GM12878 (cell line): ENCODE results near the gene SIVA1.

Source experiments
- CBFB ChIP-seq: IDR thresholded peaks from 2 replicates; pipeline ENCODE4 v1.6.1; 2016; ENCODE audit warnings: antibody characterized with exemption, low read depth
- EGR1 ChIP-seq, 2 experiments: IDR thresholded peaks; 1 replicate in 1 of 2; 2 replicates in 1 of 2; pipeline ENCODE4 v1.6.1; 2011 to 2012; ENCODE audit warnings: low read depth in 2 of 2, low read length in 2 of 2, borderline replicate concordance in 1 of 2, mild to moderate bottlenecking in 1 of 2, moderate library complexity in 1 of 2
- KDM1A ChIP-seq: fragments of 200-600 bp; sonication (generic); IDR thresholded peaks from 2 replicates; pipeline ENCODE4 v1.6.1; 2016; ENCODE audit warnings: borderline replicate concordance
- SIN3A ChIP-seq: IDR thresholded peaks from 2 replicates; pipeline ENCODE4 v1.6.1; 2012; ENCODE audit warnings: low read depth, low read length, improper control_type of control experiment
- ZNF384 ChIP-seq: IDR thresholded peaks from 2 replicates; pipeline ENCODE4 v1.6.1; 2012; ENCODE audit warnings: low read depth, mild to moderate bottlenecking, low read length, improper control_type of control experiment, borderline replicate concordance
- TF ChIP-seq, protein P1 (sequence below), 3 experiments: IDR thresholded peaks in 2 of 3; conservative IDR thresholded peaks in 1 of 3; 2 replicates each; pipeline ENCODE4 v1.5.1; 2011; ENCODE audit warnings: low read depth in 3 of 3, low read length in 3 of 3, mild to moderate bottlenecking in 3 of 3, control low read depth in 2 of 3, moderate library complexity in 2 of 3, inconsistent platforms in 1 of 3, mixed read lengths in 1 of 3; ENCODE audit not compliant: control insufficient read depth in 2 of 3, insufficient read depth in 1 of 3; ENCODE audit errors: extremely low read depth in 1 of 3

GRCh38 chr14:104717137-104717536 lies 35.8 kb upstream of the SIVA1 start:
- TF ChIP-seq CBFB (no peak), EGR1 (IDR thresholded peaks at IDR 0.05; ENCODE audit: borderline replicate concordance in 1 of 2, low read depth in 2 of 2, low read length in 2 of 2) (no peak), ZNF384 (no peak), KDM1A (no peak), SIN3A (no peak)
- TF ChIP-seq, protein P1, sequence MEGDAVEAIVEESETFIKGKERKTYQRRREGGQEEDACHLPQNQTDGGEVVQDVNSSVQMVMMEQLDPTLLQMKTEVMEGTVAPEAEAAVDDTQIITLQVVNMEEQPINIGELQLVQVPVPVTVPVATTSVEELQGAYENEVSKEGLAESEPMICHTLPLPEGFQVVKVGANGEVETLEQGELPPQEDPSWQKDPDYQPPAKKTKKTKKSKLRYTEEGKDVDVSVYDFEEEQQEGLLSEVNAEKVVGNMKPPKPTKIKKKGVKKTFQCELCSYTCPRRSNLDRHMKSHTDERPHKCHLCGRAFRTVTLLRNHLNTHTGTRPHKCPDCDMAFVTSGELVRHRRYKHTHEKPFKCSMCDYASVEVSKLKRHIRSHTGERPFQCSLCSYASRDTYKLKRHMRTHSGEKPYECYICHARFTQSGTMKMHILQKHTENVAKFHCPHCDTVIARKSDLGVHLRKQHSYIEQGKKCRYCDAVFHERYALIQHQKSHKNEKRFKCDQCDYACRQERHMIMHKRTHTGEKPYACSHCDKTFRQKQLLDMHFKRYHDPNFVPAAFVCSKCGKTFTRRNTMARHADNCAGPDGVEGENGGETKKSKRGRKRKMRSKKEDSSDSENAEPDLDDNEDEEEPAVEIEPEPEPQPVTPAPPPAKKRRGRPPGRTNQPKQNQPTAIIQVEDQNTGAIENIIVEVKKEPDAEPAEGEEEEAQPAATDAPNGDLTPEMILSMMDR (IDR thresholded peaks at IDR 0.05 in 2 of 3, conservative IDR thresholded peaks at IDR 0.05 in 1 of 3; ENCODE audit: control insufficient read depth in 2 of 3, extremely low read depth in 1 of 3, insufficient read depth in 1 of 3, low read depth in 3 of 3, low read length in 3 of 3) = no peak
